ENCODE results near the gene EEA1.
A peak's percentile ranks its signal among the peaks of the same experiment; 100 is the strongest.

EEA1 gene

DNA sequence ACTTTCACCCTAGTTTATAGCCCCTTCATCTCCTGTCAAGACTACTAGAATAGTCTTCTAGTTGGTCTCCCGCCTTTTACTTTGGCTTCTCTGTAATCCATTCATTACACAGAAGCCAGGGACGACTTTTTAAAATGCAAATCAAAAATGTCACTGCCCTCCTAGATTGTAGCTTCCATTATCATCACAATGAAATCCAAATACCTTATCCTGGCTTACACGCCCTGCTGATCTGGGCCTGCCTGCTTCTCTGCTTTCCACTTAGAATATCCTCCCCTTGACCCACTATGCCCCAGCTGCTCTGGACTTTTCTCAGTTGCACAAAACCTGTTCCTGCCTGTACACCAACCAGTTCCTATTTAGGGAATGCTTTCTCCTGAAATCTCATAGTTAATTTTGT lies 4.5 kb upstream of the EEA1 start:
- FAIRE-seq, result no peak

DNA sequence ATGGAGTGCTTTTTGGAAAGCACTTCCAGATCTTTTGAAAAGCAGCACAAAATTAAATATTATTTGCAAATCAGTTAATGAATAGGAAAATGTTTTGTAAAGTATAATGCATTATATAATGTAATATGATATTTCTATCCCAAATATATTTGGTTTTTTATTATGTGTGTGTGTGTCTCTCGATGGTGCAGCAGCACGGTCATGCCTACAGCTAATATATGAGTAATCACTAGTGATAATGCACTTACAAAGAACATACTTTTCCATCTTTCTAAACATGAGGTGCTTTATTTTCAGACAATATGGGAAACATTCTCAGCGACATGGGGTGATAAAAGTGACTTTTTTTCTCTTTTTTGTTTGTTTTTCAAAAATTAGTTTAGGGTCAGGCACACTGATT lies 1.3 kb upstream of the EEA1 start:
- no peak for FAIRE-seq

- FAIRE-seq, result no peak
Observed at GRCh38 chr12:92929983-92930382, 888 bp upstream of the EEA1 start.

GRCh38 chr12:92928421-92928961 lies 604 bp downstream of the EEA1 start:
- FAIRE-seq, result no peak

DNA sequence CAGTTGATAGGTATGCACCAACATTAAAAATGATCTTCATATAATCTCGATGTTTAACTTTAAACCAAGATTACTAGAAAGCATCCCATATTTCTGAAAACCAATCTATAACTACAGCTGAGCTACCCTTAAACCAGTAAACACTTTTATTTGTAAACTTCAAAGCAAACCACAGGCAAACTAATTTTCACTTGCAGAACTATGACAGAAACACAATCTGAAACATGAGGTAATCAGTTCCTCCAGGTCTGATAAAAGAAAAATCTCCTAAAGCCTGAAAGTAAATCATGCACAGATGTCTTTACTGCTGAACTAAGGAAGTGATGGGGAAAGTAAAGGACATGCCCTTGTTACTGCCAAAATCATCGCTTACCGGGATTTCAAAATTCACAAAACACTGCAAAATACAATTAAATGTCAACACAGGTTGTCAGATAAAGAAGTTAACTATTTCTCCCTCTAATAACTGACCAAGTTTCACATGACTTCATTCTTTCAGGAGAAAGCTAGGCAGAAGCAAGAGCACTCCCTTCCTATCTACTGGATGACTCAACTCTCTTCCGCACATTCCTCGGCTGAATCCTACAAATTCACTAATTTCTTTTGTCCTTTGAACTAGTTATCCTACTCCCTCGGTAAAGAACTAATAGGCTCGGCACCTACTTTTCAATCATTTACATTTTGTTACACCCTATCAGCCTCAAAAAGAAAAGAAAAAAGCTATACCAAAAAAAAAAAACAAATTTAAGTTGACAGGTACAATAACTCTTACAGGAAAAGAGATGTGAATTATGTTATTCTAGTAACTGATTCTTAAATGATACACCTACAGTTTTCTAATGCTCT lies 1.4 kb downstream of the EEA1 start:
- peak; percentile 80 for FAIRE-seq

DNA sequence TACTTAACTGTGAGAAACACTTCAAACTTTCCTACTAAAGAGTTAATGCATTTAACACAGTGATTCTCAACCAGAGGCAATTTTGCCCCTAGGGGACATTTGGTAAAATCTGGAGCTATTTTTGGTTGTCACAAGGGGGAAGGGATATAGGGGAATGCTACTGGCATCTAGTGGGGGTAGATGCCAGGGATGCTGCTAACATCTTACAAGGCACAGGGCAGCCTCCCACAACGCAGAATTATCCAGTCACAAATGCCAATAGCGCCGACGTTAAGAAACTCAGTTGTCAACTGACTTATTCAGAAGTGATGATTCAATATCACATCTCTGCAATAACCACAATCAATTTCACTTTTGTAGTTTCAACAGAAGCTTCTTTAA lies 2.0 kb downstream of the EEA1 start:
- FAIRE-seq, result no peak

DNA sequence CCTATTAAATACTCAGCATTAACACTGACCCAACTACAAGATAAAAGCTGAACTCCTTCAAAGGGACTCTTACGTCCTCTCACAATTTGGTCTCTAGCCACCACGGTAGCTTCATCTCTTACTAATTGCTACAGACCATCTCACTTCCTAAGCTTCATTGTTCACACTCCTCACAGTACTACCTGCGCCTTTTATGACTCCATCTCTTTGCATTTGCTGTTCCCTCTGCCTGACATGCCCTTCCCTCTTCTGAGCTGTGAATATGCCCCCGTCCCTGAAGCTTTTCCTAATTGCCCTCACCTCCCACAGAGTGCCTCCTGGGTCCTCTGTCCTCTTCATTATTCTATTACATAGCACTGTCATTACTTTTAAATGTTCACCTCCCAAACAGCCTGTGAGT lies 2.5 kb downstream of the EEA1 start:
- no peak for FAIRE-seq

DNA sequence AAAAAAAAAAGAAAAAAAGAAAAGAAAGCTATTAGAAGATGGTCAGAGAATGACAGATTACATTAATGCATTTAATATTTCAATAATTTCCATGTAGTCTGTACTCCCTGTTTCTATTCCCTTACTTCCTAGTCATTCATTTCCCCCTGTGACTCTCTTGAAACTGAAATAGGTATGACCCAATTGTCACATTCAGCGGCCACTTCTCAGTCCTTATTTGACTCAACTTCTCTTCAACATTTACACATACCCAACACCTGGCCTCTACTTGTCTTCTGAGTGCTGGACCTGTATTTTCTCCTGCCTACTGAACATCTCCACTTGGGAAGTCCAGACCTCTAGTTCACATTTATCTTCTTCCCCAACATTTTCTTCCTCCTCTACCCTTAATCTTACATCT lies 7.2 kb downstream of the EEA1 start:
- no peak for FAIRE-seq

GRCh38 chr12:92915365-92915764 lies 13.7 kb downstream of the EEA1 start:
- FAIRE-seq, result no peak

- no peak for FAIRE-seq
Observed at GRCh38 chr12:92914170-92914569, 14.9 kb downstream of the EEA1 start.

DNA sequence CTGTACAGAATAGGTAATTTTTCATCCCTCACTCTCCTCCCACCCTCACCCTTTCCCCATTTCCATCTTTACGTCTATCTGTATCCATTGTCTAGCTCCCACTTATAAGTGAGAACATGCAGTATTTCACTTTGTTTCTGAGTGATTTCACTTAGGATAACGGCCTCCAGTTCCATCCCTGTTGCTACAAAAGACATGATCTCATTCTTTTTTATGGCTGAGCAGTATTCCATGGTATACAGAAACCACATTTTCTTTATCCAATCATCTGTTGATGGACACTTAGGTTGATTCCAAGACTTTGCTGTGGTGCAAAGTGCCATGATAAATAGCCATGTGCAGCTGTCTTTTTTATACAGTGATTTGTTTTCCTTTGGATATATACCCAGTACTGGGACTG lies 16.4 kb downstream of the EEA1 start:
- no peak for FAIRE-seq

- no peak for FAIRE-seq
Observed at GRCh38 chr12:92912052-92912451, 17.0 kb downstream of the EEA1 start.

- FAIRE-seq, result no peak
Observed at GRCh38 chr12:92911339-92911738, 17.8 kb downstream of the EEA1 start.

DNA sequence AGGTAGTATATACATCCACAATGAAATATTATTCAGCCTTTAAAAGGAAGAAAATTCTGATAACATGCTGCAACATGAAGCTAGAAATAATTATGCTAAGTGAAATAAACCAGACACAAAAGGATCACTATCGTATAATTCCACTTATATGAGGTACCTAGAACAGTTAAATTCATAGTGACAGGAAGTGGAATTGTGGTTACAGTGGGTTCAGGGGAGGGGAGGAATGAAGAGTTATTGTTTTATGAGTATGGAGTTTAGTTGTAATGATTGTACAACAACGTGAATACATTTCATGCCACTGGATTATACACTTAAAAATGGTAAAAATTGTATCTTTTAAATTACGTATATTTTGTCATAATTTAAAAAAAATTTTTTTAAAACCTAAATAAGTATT lies 21.0 kb downstream of the EEA1 start:
- no peak for FAIRE-seq

DNA sequence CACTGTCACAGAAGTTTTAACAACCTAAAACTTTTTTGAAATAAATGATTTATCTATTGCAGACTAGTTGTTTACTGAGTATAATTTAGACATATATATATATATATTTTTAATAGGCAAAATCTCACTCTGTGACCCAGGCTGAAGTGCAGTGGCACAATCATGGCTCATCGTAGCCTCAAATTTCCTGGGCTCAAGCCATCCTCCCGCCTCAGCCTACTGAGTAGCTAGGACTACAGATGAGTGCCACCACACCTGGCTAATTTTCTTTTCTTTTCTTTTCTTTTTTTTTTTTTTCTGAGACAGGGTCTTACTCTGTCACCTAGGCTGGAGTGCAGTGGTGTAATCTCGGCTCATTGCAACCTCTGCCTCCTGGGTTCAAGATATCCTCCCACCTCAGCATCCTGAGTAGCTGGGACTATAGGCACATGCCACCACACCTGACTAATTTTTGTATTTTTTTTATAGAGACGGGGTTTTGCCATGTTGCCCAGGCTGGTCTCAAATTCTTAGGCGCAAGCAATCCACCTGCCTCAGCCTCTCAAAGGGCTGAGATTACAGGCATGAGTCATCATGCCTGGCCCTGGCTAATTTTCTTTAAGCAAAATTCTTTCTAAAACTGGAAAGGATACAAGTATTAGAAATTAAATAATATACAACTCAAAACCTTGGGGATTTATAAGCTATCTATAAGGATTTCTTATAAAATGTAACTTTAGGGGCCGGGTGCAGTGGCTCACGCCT lies 23.1 kb downstream of the EEA1 start:
- no peak for FAIRE-seq

GRCh38 chr12:92905258-92905810 lies 23.8 kb downstream of the EEA1 start:
- no peak for FAIRE-seq

GRCh38 chr12:92900941-92901340 lies 28.2 kb downstream of the EEA1 start:
- no peak for FAIRE-seq

GRCh38 chr12:92899386-92900001 lies 29.6 kb downstream of the EEA1 start:
- no peak for FAIRE-seq

- FAIRE-seq, result no peak
Observed at GRCh38 chr12:92898755-92899154, 30.3 kb downstream of the EEA1 start.

DNA sequence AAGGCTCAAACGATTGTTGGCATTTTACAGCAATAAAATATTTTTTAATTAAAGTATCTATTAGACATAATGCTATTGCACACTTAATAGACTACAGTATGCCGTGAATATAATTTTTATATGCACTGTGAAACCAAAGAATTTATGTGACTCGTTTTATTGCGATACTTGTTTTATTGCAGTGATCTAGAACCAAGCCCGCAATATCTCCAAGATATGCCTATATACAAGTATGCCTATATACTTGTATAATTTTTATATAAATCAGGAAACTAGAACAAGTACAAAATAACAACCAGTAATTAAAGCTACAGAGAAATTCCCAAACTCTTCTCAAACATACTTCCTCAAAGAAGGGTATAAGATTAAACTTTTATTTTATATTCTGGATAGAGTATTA lies 31.3 kb downstream of the EEA1 start:
- no peak for FAIRE-seq

- FAIRE-seq, result peak; percentile 9
Observed at GRCh38 chr12:92890601-92891106, 38.4 kb downstream of the EEA1 start.

GRCh38 chr12:92886131-92886530 lies 43.0 kb downstream of the EEA1 start:
- no peak for FAIRE-seq

DNA sequence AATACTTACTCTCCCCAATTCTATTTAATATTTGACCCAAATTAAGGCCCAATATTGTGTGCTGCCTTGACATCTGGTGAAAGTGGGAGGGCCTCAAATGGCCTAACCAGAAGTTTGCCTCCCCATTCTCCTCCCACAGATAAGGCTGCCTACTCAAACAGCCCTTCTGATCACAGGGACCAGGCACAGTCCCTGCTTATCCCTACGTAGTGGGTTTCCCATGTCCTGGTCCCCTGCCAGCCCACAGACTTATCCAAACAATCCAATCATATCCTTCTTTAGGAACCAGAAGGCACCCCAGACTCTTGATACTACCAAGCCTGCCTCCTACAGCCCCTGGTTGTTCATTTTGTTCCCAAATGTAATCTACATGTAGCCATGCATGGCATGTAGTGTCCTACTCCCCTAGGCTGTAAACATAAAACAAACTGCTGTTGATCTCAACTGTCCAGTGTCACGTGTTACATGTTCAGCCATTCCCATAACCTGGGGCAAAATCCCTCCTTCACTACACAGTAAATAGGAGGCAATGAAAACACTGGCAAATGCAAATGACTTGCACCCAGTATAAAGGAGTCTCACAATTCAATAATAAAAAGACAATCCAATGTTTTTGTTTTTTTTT lies 49.3 kb downstream of the EEA1 start:
- FAIRE-seq, result no peak

All from islet of Langerhans (tissue), 1 donor.